Cardiac muscle cell (in vitro differentiated cells and primary cell): Measurements from ENCODE around the gene CEACAM16. TPM values are rescaled to one million over a fixed set of nuclear protein-coding genes. Genes with fewer than 3 reads are reported as not detected.
A peak's percentile ranks its signal among the peaks of the same experiment; 100 is the strongest.

Source experiments
- DNase-seq, 2 donors: peaks; one replicate each; pipeline versions ENCODE4 v3.0.0 to v3.0.0-alpha.2; 2010 to 2017; ENCODE audit warnings: low read depth in 1 of 2, low spot score in 1 of 2
- H3K27ac ChIP-seq: fragments of 200-600 bp; sonication (generic); 2 replicates; pipeline ENCODE4 v1.5.1; 2016
- H3K27me3 ChIP-seq: fragments of 200-600 bp; sonication (generic); 2 replicates; pipeline ENCODE4 v1.6.0; 2016; ENCODE audit warnings: control low read depth
- H3K36me3 ChIP-seq: fragments of 200-600 bp; sonication (generic); 2 replicates; pipeline ENCODE4 v1.5.1; 2016; ENCODE audit warnings: control low read depth
- H3K4me1 ChIP-seq: fragments of 200-600 bp; sonication (generic); 2 replicates; pipeline ENCODE4 v1.8.1; 2017; ENCODE audit warnings: low read depth, mild to moderate bottlenecking, mixed run types
- H3K4me3 ChIP-seq: fragments of 200-600 bp; sonication (generic); 2 replicates; pipeline ENCODE4 v1.5.1; 2016; ENCODE audit warnings: mild to moderate bottlenecking
- H3K9me3 ChIP-seq: fragments of 200-600 bp; sonication (generic); 2 replicates; pipeline ENCODE4 v1.5.1; 2017; ENCODE audit warnings: low read depth, mild to moderate bottlenecking, control low read depth
- CTCF ChIP-seq: IDR thresholded peaks from 2 replicates; pipeline ENCODE4 v1.5.1; 2012; ENCODE audit warnings: low read depth, mild to moderate bottlenecking, low read length
- polyA plus RNA-seq: library from polyadenylated mRNA; unstranded; fragments of >200 nt; fragmentation: Nextera tagmentation; extraction: Ambion mirVana; gene quantifications from 2 replicates; pipeline ENCODE4 v1.2.1, GENCODE V29; 2016
- total RNA-seq: library from RNA; depleted of rRNA; stranded (reverse); fragments of >200 nt; gene quantifications from 2 replicates; pipeline ENCODE4 v1.2.3, GENCODE V29; 2016

Gene CEACAM16
- total and polyA plus RNA-seq, 2 experiments from 2014 or later: not detected

DNA sequence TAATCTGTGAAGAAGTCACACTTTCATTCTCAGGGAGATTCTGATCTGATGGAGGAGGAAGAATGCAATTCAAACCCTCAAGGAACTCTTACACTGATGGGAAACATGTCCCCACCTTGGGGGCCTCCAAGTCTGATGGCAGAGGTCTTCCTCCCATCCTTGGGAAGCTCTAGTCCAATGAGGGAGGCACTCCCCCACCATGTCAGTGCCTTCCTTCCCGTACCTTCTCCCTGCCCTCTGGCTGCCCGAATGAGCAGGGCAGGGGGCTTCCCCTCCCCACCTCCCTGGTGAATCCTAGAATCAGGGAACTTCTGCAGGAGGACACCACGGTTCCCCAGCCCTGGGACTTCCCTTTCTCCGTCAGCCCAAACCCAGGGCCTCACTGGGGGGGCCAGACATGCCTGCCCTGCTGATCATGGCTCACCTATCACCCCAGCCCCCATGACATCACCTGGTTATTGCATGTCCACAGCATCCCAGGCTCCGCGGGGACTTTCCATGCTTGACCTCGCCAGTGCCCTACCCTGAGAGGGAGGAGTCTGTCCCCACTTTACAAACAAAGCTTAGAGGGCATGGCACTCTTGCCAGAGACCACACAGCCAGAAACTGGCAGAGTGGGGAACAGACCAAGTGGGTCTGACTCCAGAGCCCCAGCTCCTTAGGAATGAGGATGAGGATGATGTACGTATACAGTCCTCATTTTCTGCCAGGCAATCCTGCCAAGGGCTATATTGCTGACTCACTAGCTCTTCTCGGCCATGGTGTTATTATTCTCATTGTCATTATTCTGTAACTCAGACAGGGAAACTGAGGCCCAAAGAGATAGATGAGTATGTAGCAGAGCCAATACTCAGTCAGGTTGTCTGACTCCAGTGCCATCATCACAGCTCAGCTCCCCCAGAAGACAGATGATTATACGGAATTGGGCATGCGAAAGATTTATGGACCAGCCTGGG lies 39.9 kb downstream of the CEACAM16 start:
- no peaks in the 10 kb centered on the region for H3K9me3 ChIP-seq
- H3K4me3 ChIP-seq: no peak overlapping the region
- no peak for DNase-seq
- H3K4me1 ChIP-seq: no peaks in the 10 kb centered on the region
- H3K27me3 ChIP-seq: no peaks in the 10 kb centered on the region
- no peak for TF ChIP-seq CTCF
- no peak overlapping the region for H3K27ac ChIP-seq
- no peaks in the 10 kb centered on the region for H3K36me3 ChIP-seq

DNA sequence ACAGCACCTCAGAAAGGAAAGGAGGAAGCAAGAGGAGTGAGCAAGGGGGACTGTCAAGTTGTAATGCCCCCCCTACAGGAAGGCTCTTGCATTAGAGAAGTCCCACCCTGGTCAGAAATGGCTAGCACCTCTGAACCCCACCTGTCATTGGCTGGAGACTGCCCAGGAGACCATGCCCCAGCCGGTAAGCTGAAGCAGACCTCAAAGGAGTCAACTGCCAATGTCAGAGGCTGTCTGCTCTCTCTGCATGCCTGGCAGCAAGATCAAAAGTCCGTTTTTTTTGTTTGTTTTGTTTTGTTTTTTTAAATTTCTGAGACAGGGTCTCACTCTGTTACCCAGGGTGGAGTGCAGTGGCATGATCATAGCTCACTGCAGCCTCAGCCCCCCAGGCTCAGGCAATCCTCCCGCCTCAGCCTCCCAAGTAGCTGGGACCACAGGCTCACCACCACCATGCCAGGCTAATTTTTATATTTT lies 41.4 kb downstream of the CEACAM16 start:
- Histone ChIP-seq H3K4me3 (no peak overlapping the region), H3K27me3 (no peaks in the 10 kb centered on the region), H3K36me3 (no peaks in the 10 kb centered on the region), H3K9me3 (no peaks in the 10 kb centered on the region), H3K27ac (no peak overlapping the region), H3K4me1 (no peaks in the 10 kb centered on the region)
- TF ChIP-seq CTCF: no peak
- no peak for DNase-seq

- no peak for TF ChIP-seq CTCF
- peak in 1 of 2 donors; percentile 49 for DNase-seq
- Histone ChIP-seq H3K9me3 (no peaks in the 10 kb centered on the region), H3K27me3 (peaks cover 8% of the 10 kb centered on the region), H3K36me3 (no peaks in the 10 kb centered on the region), H3K27ac (no peak overlapping the region), H3K4me1 (no peaks in the 10 kb centered on the region), H3K4me3 (no peak overlapping the region)
Observed at GRCh38 chr19:44741258-44741731, 42.3 kb downstream of the CEACAM16 start.

GRCh38 chr19:44741841-44742329 lies 42.9 kb downstream of the CEACAM16 start:
- no peak overlapping the region for H3K4me3 ChIP-seq
- TF ChIP-seq CTCF: no peak
- no peak overlapping the region for H3K27ac ChIP-seq
- peak in 1 of 2 donors; percentile 100 for DNase-seq
- no peaks in the 10 kb centered on the region for H3K9me3 ChIP-seq
- H3K27me3 ChIP-seq: peaks cover 13% of the 10 kb centered on the region
- no peaks in the 10 kb centered on the region for H3K4me1 ChIP-seq
- H3K36me3 ChIP-seq: no peaks in the 10 kb centered on the region

DNA sequence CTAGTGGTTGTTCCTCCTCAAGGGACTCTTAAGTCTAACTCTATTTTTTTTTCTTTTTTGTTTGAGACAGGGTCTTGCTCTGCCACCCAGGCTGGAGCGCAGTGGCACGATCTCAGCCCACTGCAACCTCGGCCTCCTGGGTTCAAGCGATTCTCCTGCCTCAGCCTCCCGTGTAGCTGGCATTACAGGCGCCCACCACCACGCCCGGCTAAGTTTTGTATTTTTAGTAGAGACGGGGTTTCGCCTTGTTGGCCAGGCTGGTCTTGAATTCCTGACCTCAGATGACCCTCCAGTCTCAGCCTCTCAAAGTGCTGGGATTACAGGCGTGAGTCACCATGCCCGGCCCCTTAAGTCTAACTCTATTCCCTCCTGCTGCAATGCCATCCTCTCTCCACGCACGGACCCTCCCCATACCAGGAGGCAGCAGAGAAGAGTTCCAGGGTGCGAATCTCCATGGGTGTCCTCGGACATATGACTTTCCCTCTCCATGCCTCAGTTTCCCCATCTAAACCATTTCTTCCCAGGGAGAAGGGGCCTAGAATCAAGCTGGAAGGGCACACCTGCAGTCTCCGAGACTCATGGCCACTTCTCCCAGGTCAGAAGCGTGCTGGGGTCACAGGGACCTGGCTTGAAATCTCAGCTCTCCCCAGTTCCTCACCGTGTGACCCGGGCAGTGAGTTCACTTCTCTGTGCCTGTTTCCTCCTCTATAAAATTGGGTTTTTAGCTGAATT lies 43.5 kb downstream of the CEACAM16 start:
- H3K27me3 ChIP-seq: peaks cover 15% of the 10 kb centered on the region
- H3K4me3 ChIP-seq: no peak overlapping the region
- no peak for TF ChIP-seq CTCF
- no peak overlapping the region for H3K27ac ChIP-seq
- peak in 1 of 2 donors; percentile 69 for DNase-seq
- H3K4me1 ChIP-seq: no peaks in the 10 kb centered on the region
- no peaks in the 10 kb centered on the region for H3K9me3 ChIP-seq
- H3K36me3 ChIP-seq: no peaks in the 10 kb centered on the region
